Trophoblast cell (in vitro differentiated cells and primary cell): ENCODE data around the gene KIF1B.
A peak's percentile ranks its signal among the peaks of the same experiment; 100 is the strongest.

Experiments
- DNase-seq, 2 donors: peaks; one replicate each; pipeline ENCODE4 v3.0.0-alpha.2; 2016
- H2AFZ ChIP-seq: 2 replicates; pipeline ENCODE4 v1.6.1; 2013; ENCODE audit warnings: low read length, moderate library complexity, mild to moderate bottlenecking; ENCODE audit not compliant: insufficient read depth, poor library complexity
- H2AK5ac ChIP-seq: 2 replicates; pipeline ENCODE4 v1.6.1; 2013; ENCODE audit warnings: mild to moderate bottlenecking, low read length
- H2BK120ac ChIP-seq: 2 replicates; pipeline ENCODE4 v1.6.1; 2013; ENCODE audit warnings: low read length, mild to moderate bottlenecking, moderate library complexity; ENCODE audit not compliant: insufficient read depth, poor library complexity
- H2BK12ac ChIP-seq: 2 replicates; pipeline ENCODE4 v1.6.1; 2013; ENCODE audit warnings: mild to moderate bottlenecking, low read length, moderate library complexity
- H2BK5ac ChIP-seq: 2 replicates; pipeline ENCODE4 v1.6.1; 2013; ENCODE audit warnings: low read length, low read depth, moderate library complexity, mild to moderate bottlenecking; ENCODE audit not compliant: poor library complexity
- H3K14ac ChIP-seq: 2 replicates; pipeline ENCODE4 v1.6.1; 2013; ENCODE audit warnings: mild to moderate bottlenecking, low read length
- H3K18ac ChIP-seq: 2 replicates; pipeline ENCODE4 v1.6.1; 2013; ENCODE audit warnings: mild to moderate bottlenecking, low read length
- H3K23ac ChIP-seq: 2 replicates; pipeline ENCODE4 v1.6.1; 2013; ENCODE audit warnings: low read length
- H3K27ac ChIP-seq: 2 replicates; pipeline ENCODE4 v1.5.1; 2013; ENCODE audit warnings: low read depth, mild to moderate bottlenecking, inconsistent platforms, low read length, moderate library complexity
- H3K27me3 ChIP-seq: 2 replicates; pipeline ENCODE4 v1.6.1; 2013; ENCODE audit warnings: inconsistent platforms, mild to moderate bottlenecking, low read length, moderate library complexity; ENCODE audit not compliant: insufficient read depth
- H3K36me3 ChIP-seq, 2 experiments: 1 replicate in 1 of 2; 2 replicates in 1 of 2; pipeline ENCODE4 v1.6.1; 2013; ENCODE audit warnings: low read length in 2 of 2, mild to moderate bottlenecking in 2 of 2, moderate library complexity in 1 of 2; ENCODE audit not compliant: insufficient read depth in 2 of 2, control insufficient read depth in 1 of 2
- H3K4ac ChIP-seq: 2 replicates; pipeline ENCODE4 v1.6.1; 2013; ENCODE audit warnings: low read depth, mild to moderate bottlenecking, low read length, moderate library complexity
- H3K4me1 ChIP-seq, 2 experiments: 1 replicate in 1 of 2; 2 replicates in 1 of 2; pipeline ENCODE4 v1.6.1; 2013; ENCODE audit warnings: low read length in 2 of 2, mild to moderate bottlenecking in 2 of 2, moderate library complexity in 1 of 2; ENCODE audit not compliant: insufficient read depth in 2 of 2, control insufficient read depth in 1 of 2
- H3K4me2 ChIP-seq: 2 replicates; pipeline ENCODE4 v1.6.1; 2013; ENCODE audit warnings: inconsistent platforms, mild to moderate bottlenecking, low read length, moderate library complexity
- H3K4me3 ChIP-seq: 2 replicates; pipeline ENCODE4 v1.5.1; 2013; ENCODE audit warnings: mild to moderate bottlenecking, low read depth, low read length, inconsistent platforms
- H3K79me1 ChIP-seq: one replicate; pipeline ENCODE4 v1.6.1; 2013; ENCODE audit warnings: low read length
- H3K79me2 ChIP-seq: 2 replicates; pipeline ENCODE4 v1.6.1; 2013; ENCODE audit warnings: low read length, mild to moderate bottlenecking; ENCODE audit not compliant: control insufficient read depth, insufficient read depth, poor library complexity
- H3K9ac ChIP-seq: 2 replicates; pipeline ENCODE4 v1.6.1; 2013; ENCODE audit warnings: mild to moderate bottlenecking, low read length
- H3K9me3 ChIP-seq: 2 replicates; pipeline ENCODE4 v1.6.1; 2013; ENCODE audit warnings: low read depth, mild to moderate bottlenecking, control low read depth, inconsistent platforms, low read length; ENCODE audit not compliant: insufficient read depth
- H4K12ac ChIP-seq: 2 replicates; pipeline ENCODE4 v1.6.1; 2013; ENCODE audit warnings: low read depth, mild to moderate bottlenecking, low read length, moderate library complexity
- H4K8ac ChIP-seq: 2 replicates; pipeline ENCODE4 v1.6.1; 2013; ENCODE audit warnings: low read depth, mild to moderate bottlenecking, low read length, moderate library complexity
- H4K91ac ChIP-seq: one replicate; pipeline ENCODE4 v1.6.1; 2013; ENCODE audit warnings: low read depth, mild to moderate bottlenecking, low read length, moderate library complexity
- WGBS: extraction: QIAGEN DNeasy Blood & Tissue Kit; methylation state at CpG from one replicate; pipeline ENCODE4 v1.1.7; 2013; ENCODE audit warnings: missing lambda C conversion rate; ENCODE audit not compliant: insufficient read length, insufficient coverage; ENCODE audit errors: extremely low coverage; 5-methylcytosine and 5-hydroxymethylcytosine counted together

The KIF1B gene

DNA sequence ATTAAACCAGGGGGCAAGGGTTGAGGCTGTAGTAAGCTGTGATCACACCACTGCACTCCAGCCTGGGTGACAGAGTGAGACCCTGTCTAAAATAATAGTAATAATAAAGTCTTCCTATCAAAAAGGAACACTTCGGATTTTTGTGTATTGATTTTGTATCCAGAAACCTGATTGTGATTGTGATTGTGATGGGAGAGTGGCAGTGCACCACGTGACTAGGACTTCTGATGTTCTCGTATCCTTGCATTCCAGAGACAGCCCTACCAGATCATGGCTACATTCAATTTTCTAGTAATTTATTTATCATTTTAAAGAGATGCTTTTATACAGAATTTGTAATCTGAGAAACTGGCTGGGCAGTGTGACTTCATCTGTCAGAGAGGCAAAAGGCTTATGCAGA is 2.6 kb upstream of the KIF1B start:
- no peak overlapping the region for H2AFZ ChIP-seq
- H4K12ac ChIP-seq: no peak overlapping the region
- no CpG with 5 or more reads among the region's 3 CpGs for WGBS
- no peak overlapping the region for H3K4me3 ChIP-seq
- H3K4me2 ChIP-seq: no peak overlapping the region
- no peak overlapping the region for H4K91ac ChIP-seq
- H3K27me3 ChIP-seq: no peaks in the 10 kb centered on the region
- H2BK120ac ChIP-seq: no peak overlapping the region
- H3K18ac ChIP-seq: no peak overlapping the region
- no peak overlapping the region for H3K23ac ChIP-seq
- no peak overlapping the region for H2AK5ac ChIP-seq
- no peak overlapping the region for H3K9ac ChIP-seq
- no peaks in the 10 kb centered on the region for H3K9me3 ChIP-seq
- H3K79me2 ChIP-seq: peaks cover 20% of the 10 kb centered on the region
- H3K14ac ChIP-seq: no peak overlapping the region
- H4K8ac ChIP-seq: no peak overlapping the region
- H2BK5ac ChIP-seq: no peak overlapping the region
- H3K4ac ChIP-seq: no peak overlapping the region
- H2BK12ac ChIP-seq: no peak overlapping the region
- H3K27ac ChIP-seq: no peak overlapping the region
- DNase-seq: no peak
- peaks cover 15% of the 10 kb centered on the region for H3K79me1 ChIP-seq
- peaks cover 0 to 3% of the 10 kb centered on the region in 2 experiments for H3K4me1 ChIP-seq
- H3K36me3 ChIP-seq: no peaks in the 10 kb centered on the region

DNA sequence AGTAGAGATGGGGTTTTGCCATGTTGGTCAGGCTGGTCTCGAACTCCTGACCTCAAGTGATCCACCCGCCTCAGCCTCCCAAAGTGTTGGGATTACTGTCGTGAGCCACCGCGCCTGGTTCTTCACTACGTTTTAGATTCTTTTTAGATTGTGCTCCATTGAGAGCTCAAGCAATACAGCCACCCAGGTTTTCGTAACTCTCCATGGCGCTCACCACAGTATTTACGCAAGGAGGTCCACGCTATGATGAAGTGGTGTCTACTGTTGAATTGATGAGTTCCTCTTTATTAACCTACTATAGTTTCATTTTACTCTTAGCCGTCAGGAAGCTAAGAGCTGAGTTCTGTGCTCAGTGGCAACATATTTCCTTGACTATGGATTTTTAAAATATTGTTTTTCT is 1.8 kb upstream of the KIF1B start:
- WGBS: no CpG with 5 or more reads among the region's 11 CpGs
- H3K9ac ChIP-seq: no peak overlapping the region
- H3K23ac ChIP-seq: no peak overlapping the region
- H3K4me1 ChIP-seq: peaks cover 0 to 3% of the 10 kb centered on the region in 2 experiments
- no peak overlapping the region for H2BK5ac ChIP-seq
- no peak overlapping the region for H3K4ac ChIP-seq
- H3K27ac ChIP-seq: no peak overlapping the region
- H4K8ac ChIP-seq: no peak overlapping the region
- no peaks in the 10 kb centered on the region for H3K9me3 ChIP-seq
- peaks cover 20% of the 10 kb centered on the region for H3K79me2 ChIP-seq
- DNase-seq: peak in 1 of 2 donors; percentile 22
- H3K4me3 ChIP-seq: no peak overlapping the region
- H2AK5ac ChIP-seq: no peak overlapping the region
- no peak overlapping the region for H2AFZ ChIP-seq
- no peak overlapping the region for H3K4me2 ChIP-seq
- peaks cover 15% of the 10 kb centered on the region for H3K79me1 ChIP-seq
- no peak overlapping the region for H2BK12ac ChIP-seq
- no peaks in the 10 kb centered on the region for H3K36me3 ChIP-seq
- no peak overlapping the region for H4K91ac ChIP-seq
- no peaks in the 10 kb centered on the region for H3K27me3 ChIP-seq
- H2BK120ac ChIP-seq: no peak overlapping the region
- no peak overlapping the region for H3K14ac ChIP-seq
- no peak overlapping the region for H3K18ac ChIP-seq
- no peak overlapping the region for H4K12ac ChIP-seq

DNA sequence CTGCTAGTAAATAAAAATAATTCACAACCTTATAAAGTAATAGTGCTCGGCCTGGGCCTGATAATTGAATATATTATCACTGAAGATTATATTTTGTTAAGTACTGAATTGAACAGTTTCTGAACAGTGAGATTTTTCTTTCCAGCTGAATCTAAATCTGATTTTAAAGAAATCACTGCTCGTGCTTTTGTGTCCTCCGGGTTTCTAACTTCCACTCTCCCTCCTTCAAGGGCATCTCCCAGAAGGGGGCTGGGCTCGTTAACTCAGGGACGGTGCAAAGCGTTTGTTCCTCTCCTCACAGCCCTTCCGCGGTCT is 823 bp upstream of the KIF1B start:
- H3K18ac ChIP-seq: peak overlapping the region; percentile 62
- no peak overlapping the region for H2BK120ac ChIP-seq
- no peaks in the 10 kb centered on the region for H3K27me3 ChIP-seq
- no peaks in the 10 kb centered on the region for H3K36me3 ChIP-seq
- peak overlapping the region; percentile 92 for H4K91ac ChIP-seq
- H3K4me2 ChIP-seq: peak overlapping the region; percentile 82
- H2BK5ac ChIP-seq: peak overlapping the region; percentile 88
- no peak overlapping the region for H2BK12ac ChIP-seq
- no peak overlapping the region for H3K4ac ChIP-seq
- peaks cover 24% of the 10 kb centered on the region for H3K79me2 ChIP-seq
- H4K8ac ChIP-seq: peak overlapping the region; percentile 88
- no peak overlapping the region for H3K9ac ChIP-seq
- H3K27ac ChIP-seq: peak overlapping the region; percentile 54
- H2AFZ ChIP-seq: peak overlapping the region; percentile 85
- DNase-seq: no peak
- no CpG with 5 or more reads among the region's 8 CpGs for WGBS
- no peak overlapping the region for H2AK5ac ChIP-seq
- peak overlapping the region; percentile 84 for H3K14ac ChIP-seq
- H3K4me3 ChIP-seq: peak overlapping the region; percentile 71
- peaks cover 15% of the 10 kb centered on the region for H3K79me1 ChIP-seq
- H3K23ac ChIP-seq: no peak overlapping the region
- H4K12ac ChIP-seq: peak overlapping the region; percentile 88
- peaks cover 2 to 3% of the 10 kb centered on the region in 2 experiments for H3K4me1 ChIP-seq
- H3K9me3 ChIP-seq: no peaks in the 10 kb centered on the region

DNA sequence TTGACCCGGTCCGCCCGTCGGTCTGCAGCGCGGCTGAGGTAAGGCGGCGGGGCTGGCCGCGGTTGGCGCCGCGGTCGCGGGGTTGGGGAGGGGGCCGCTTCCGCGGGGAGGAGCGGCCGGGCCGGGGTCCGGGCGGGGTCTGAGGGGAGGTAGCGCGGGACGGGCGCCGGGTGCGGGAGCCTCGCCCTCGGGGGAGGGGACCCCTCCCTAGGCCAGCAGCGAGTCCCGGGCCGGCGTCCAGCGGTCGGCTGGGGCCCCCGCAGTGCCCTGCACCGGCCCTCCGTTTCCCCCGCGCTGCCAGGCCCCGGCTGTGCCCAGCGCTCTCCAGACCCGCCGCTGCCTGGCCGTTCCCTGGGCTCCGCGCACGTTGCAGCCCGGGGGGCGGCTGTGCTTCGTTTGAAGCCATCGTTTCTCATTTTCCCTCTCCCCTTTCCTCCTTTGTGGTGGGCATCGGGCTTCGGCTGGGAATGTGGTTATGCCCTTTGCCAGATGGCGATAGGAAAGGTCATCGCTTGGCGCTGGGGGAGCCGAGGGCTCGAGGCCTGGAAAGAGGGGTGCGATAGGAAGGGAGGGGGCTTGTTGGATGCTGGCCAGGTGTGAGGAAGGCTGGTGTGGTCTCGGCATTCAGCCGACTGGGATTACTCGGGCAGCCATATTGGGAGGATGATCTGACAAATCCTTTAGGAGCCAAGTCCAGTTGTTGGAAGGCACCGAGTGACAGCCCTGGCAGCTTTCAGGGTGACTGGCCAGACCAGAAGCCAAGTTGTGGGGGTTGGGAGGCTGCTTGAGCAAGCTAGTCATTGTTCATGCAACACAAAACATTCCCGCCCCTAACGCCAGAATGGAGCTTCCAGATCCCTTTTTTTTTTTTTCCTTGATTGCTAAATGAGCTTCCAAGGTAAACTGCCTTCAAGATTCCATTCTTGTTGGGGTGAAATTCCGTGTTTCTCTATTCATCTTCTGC is 753 bp downstream of the KIF1B start:
- Histone ChIP-seq H2BK5ac (peak overlapping the region; percentile 70), H3K27me3 (no peaks in the 10 kb centered on the region), H3K4me1 (peaks cover 2 to 3% of the 10 kb centered on the region in 2 experiments), H2BK120ac (peak overlapping the region; percentile 16), H3K27ac (peak overlapping the region; percentile 62), H2AFZ (peak overlapping the region; percentile 57), H3K4ac (peak overlapping the region; percentile 87), H4K8ac (peak overlapping the region; percentile 80), H3K79me2 (peaks cover 29% of the 10 kb centered on the region), H3K23ac (no peak overlapping the region), H4K12ac (peak overlapping the region; percentile 61), H3K79me1 (peaks cover 15% of the 10 kb centered on the region), H2AK5ac (peak overlapping the region; percentile 12), H3K36me3 (no peaks in the 10 kb centered on the region), H3K9me3 (no peaks in the 10 kb centered on the region), H3K14ac (peak overlapping the region; percentile 87), H3K4me2 (peak overlapping the region; percentile 58), H4K91ac (peak overlapping the region; percentile 68), H3K9ac (peak overlapping the region; percentile 72), H2BK12ac (peak overlapping the region; percentile 9), H3K4me3 (peak overlapping the region; percentile 100), H3K18ac (peak overlapping the region; percentile 95)
- no CpG with 5 or more reads among the region's 69 CpGs for WGBS
- DNase-seq: peak; percentile 83 to 85
